Common myeloid progenitor, CD34-positive (primary cell): Measurements from ENCODE around the gene CST3.
A peak's percentile ranks its signal among the peaks of the same experiment; 100 is the strongest.
"Not testable (repeated sequence)": the region's sequence is repeated elsewhere in the genome, so short reads cannot be mapped to it uniquely, and the experiment has no call there.

ENCODE experiments used
- CTCF ChIA-PET: fragments of 350-600 bp; sonication (Branson Sonifier 250); formaldehyde crosslinking; loops from one replicate; lab custom pipeline; 2021; ENCODE audit warnings: antibody characterized with exemption; lab: Charles Lee
- POLR2A ChIA-PET: fragments of 350-600 bp; sonication (Branson Sonifier 250); formaldehyde crosslinking; loops from one replicate; lab custom pipeline; 2021; ENCODE audit warnings: antibody characterized with exemption; lab: Charles Lee
- DNase-seq, 3 donors: peaks; one replicate each; pipeline versions ENCODE4 v3.0.0 to v3.0.0-alpha.2; 2013
- H3K27ac ChIP-seq, 2 experiments: 1 replicate in 1 of 2; 2 replicates in 1 of 2; pipeline ENCODE4 v1.7.0; 2013; ENCODE audit warnings: inconsistent platforms in 2 of 2, low read length in 2 of 2, mild to moderate bottlenecking in 2 of 2, low read depth in 1 of 2, moderate library complexity in 1 of 2; ENCODE audit not compliant: severe bottlenecking in 2 of 2, insufficient read depth in 1 of 2, poor library complexity in 1 of 2
- H3K27me3 ChIP-seq, 5 experiments: replicated peaks in 2 of 5; 1 replicate in 3 of 5; 2 replicates in 2 of 5; pipeline versions ENCODE4 v1.6.1 to v1.7.0; 2013; ENCODE audit warnings: low read length in 4 of 5, mild to moderate bottlenecking in 2 of 5, moderate library complexity in 2 of 5, inconsistent platforms in 1 of 5; ENCODE audit not compliant: insufficient read depth in 5 of 5, control insufficient read depth in 4 of 5
- H3K36me3 ChIP-seq, 4 experiments: 1 replicate in 2 of 4; 2 replicates in 2 of 4; pipeline versions ENCODE4 v1.6.1 to v1.7.0; 2013; ENCODE audit warnings: low read length in 3 of 4, control low read depth in 1 of 4, mild to moderate bottlenecking in 1 of 4; ENCODE audit not compliant: control insufficient read depth in 4 of 4, insufficient read depth in 4 of 4
- H3K4me1 ChIP-seq, 4 experiments: 1 replicate in 3 of 4; 2 replicates in 1 of 4; pipeline versions ENCODE4 v1.6.1 to v1.7.1; 2013; ENCODE audit warnings: low read length in 3 of 4, mild to moderate bottlenecking in 3 of 4, control low read depth in 1 of 4, inconsistent platforms in 1 of 4, moderate library complexity in 1 of 4; ENCODE audit not compliant: control insufficient read depth in 4 of 4, insufficient read depth in 4 of 4; ENCODE audit errors: control extremely low read depth in 1 of 4
- H3K4me3 ChIP-seq, 7 experiments: 1 replicate in 4 of 7; 2 replicates in 3 of 7; pipeline versions ENCODE4 v1.5.1 to v1.7.0; 2013; ENCODE audit warnings: mild to moderate bottlenecking in 7 of 7, low read length in 6 of 7, moderate library complexity in 6 of 7, inconsistent platforms in 2 of 7, low read depth in 2 of 7, control low read depth in 1 of 7; ENCODE audit not compliant: insufficient read depth in 4 of 7, control insufficient read depth in 1 of 7; ENCODE audit errors: extremely low read depth in 1 of 7
- H3K9me3 ChIP-seq, 5 experiments: 1 replicate in 4 of 5; 2 replicates in 1 of 5; pipeline versions ENCODE4 v1.6.1 to v1.7.1; 2013; ENCODE audit warnings: low read length in 4 of 5, mild to moderate bottlenecking in 2 of 5, inconsistent platforms in 1 of 5, low read depth in 1 of 5, moderate library complexity in 1 of 5; ENCODE audit not compliant: control insufficient read depth in 4 of 5, insufficient read depth in 2 of 5; ENCODE audit errors: control extremely low read depth in 1 of 5
- WGBS: methylation state at CpG from one replicate; pipeline ENCODE4 v1.1.5; 2013; ENCODE audit not compliant: insufficient coverage; 5-methylcytosine and 5-hydroxymethylcytosine counted together

Gene CST3

DNA sequence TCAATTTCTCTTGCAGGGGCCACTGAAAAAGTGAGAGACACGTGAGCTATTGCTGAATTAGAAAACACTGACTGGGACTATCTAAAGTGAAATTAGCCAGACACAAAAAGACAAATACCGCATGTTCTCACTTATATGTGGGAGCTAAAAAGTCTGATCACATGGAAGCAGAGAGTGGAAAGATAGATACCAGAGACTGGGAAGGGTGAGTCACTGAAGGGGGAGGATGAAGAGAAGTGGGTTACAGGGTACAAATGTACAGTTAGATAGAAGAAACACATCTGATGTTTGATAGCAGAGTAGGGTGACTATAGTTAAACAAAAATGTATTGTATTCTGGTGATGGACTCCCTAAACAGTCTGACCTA lies 13.4 kb downstream of the CST3 start:
- Histone ChIP-seq H3K36me3 (no peaks in the 10 kb centered on the region), H3K9me3 (no peaks in the 10 kb centered on the region), H3K4me3 (no peak overlapping the region), H3K27me3 (no peaks in the 10 kb centered on the region), H3K27ac (no peak overlapping the region), H3K4me1 (peaks cover 0 to 19% (median 13%) of the 10 kb centered on the region in 4 experiments)
- DNase-seq: no peak
- ChIA-PET POLR2A (no interaction called here), CTCF (no interaction called here)
- 100% methylated on average over 1 of the region's 2 CpGs for WGBS

DNA sequence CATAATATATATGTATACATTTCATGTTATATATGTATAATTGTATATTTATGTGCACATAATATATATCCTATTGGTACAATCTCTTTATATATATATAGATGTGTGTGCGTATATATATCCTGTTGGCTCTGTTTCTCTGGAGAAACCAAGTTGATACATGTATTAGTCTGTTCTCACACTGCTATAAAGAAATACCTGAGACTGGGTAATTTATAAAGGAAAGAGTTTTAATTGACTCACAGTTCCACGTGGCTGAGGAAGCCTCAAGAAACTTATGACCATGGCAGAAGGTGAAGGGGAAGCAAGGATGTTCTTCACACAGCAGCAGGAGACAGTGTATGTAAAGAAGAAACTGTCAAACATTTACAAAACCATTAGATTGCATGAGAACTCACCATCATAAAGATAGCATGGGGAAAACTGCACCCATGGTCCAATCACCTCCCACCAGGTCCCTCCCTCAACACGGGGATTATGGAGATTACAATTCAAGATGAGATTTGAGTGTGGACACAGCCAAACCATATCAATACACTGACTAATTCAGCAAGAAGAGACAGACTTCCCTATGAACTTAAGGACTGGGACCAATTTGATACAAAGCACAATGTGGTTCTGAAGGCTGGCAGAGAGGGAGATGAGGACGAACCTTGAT lies 14.0 kb downstream of the CST3 start:
- Histone ChIP-seq H3K27me3 (no peaks in the 10 kb centered on the region), H3K4me3 (no peak overlapping the region), H3K9me3 (no peaks in the 10 kb centered on the region), H3K4me1 (peaks cover 0 to 14% (median 9%) of the 10 kb centered on the region in 4 experiments), H3K36me3 (no peaks in the 10 kb centered on the region), H3K27ac (no peak overlapping the region)
- WGBS: 100% methylated on average over 1 of the region's 4 CpGs
- DNase-seq: no peak
- ChIA-PET CTCF (no interaction called here), POLR2A (no interaction called here)

DNA sequence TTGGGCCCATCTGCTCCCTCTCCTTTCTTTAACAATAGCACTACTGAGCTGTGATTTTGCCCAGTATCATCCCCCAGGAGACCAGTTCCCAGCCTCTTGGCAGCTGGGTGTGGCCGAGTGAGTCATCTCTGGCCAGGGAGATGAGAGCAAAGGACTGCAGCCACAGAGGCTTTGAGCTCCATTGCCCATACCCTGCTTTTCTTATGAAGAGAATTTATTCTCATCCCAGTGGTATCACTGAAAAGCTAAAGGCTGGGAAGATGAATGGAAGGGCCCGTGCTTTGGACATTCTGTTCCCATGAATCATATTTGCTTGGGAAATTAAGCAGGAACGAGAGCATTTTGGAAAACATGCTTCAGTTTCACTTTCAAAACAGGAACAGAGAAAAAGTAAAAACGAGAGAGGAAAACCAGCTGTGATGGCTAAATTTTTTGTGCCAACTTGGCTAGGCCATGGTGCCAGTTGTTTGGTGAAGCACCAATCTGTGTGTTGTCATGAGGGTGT lies 14.9 kb downstream of the CST3 start:
- Histone ChIP-seq H3K9me3 (no peaks in the 10 kb centered on the region), H3K4me1 (peaks cover 0 to 6% (median 2%) of the 10 kb centered on the region in 4 experiments), H3K27me3 (no peaks in the 10 kb centered on the region), H3K4me3 (peak overlapping the region in 3 of 7 experiments; percentile 24 to 66 (median 40)), H3K36me3 (no peaks in the 10 kb centered on the region), H3K27ac (no peak overlapping the region)
- ChIA-PET CTCF (interaction anchor here (0.5 kb wide), 1 partner anchor 793 kb away, joined by 4 read pairs; no protein-coding TSS in a partner anchor), POLR2A (no interaction called here)
- WGBS: 26% methylated on average over 3 of the region's 4 CpGs
- DNase-seq: peak in 2 of 3 donors; percentile 26 to 40

DNA sequence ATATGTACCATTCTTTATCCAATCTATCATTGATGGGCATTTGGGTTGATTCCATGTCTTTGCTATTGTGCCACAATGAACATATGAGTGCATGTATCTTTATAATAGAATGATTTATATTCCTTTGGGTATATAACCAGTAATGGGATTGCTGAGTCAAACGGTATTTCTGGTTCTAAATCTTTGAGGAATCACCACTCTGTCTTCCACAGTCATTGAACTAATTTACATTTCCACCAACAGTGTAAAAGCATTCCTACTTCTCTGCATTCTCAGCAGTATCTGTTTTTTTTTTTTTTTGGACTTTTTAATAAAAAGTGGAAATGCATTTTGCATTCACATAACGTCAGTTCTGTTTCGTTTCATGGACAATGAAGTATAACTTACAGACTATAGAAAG lies 15.4 kb downstream of the CST3 start:
- H3K4me3 ChIP-seq, H3K36me3 ChIP-seq, POLR2A ChIA-PET, H3K9me3 ChIP-seq, H3K27ac ChIP-seq, DNase-seq, H3K4me1 ChIP-seq, H3K27me3 ChIP-seq, CTCF ChIA-PET: not testable (repeated sequence)
- WGBS: no CpG with 5 or more reads among the region's 3 CpGs

DNA sequence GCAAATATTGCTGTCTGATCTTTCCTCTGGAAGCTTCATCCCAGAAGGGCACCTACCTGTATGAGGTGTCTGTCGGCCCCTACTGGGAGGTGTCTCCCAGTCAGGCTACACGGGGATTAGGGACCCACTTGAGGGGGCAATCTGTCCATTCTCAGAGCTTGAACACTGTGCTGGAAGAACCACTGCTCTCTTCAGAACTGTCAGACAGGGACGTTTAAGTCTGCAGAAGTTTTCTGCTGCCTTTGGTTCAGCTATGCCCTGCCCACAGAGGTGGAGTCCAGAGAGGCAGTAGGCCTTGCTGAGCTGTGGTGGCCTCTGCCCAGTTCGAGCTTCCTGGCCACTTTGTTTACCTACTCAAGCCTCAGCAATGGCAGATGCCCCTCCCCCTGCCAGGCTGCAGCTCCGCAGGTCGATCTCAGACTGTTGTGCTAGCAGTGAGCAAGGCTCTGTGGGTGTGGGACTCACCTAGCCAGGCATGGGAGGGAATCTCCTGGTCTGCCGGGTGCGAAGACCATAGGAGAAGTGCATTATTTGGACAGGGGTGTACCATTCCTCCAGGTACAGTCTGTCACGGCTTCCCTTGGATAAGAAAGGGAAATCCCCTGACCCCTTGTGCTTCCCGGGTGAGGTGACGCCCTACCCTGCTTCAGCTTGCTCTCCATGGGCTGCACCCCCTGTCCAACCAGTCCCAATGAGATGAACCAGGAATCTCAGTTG lies 16.9 kb downstream of the CST3 start:
- H3K36me3 ChIP-seq, H3K9me3 ChIP-seq, POLR2A ChIA-PET, DNase-seq, H3K27ac ChIP-seq, H3K27me3 ChIP-seq, H3K4me1 ChIP-seq, H3K4me3 ChIP-seq: not testable (repeated sequence)
- CTCF ChIA-PET: interaction anchor here (1.3 kb wide), 1 partner anchor 14 kb away, joined by 3 read pairs; no protein-coding TSS in a partner anchor
- WGBS: 94% methylated on average over 11 of the region's 11 CpGs

DNA sequence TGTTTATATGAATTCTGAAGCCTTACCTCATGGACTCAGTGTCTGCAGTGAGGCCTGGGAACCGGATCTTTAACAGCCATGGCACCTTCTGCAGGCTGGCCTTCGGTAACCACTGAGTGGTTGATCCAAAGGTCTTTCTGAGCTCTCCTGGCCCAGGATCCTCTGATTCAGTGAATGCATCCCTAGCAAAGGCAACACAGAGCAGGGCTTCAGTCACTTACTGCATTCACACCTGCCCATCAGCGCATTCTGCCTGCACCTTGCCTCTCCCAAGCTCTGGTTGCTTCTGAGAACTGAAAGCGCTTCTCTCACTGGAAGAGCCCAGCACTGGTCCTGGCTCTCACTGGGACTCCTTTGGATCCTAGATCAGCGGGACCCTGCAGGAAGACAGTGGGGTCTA lies 23.6 kb downstream of the CST3 start:
- DNase-seq: no peak
- CTCF ChIA-PET: no interaction called here
- H3K4me3 ChIP-seq: no peak overlapping the region
- no peaks in the 10 kb centered on the region for H3K27me3 ChIP-seq
- POLR2A ChIA-PET: no interaction called here
- WGBS: 98% methylated on average over 5 of the region's 5 CpGs
- H3K27ac ChIP-seq: no peak overlapping the region
- no peaks in the 10 kb centered on the region for H3K9me3 ChIP-seq
- no peaks in the 10 kb centered on the region for H3K4me1 ChIP-seq
- no peaks in the 10 kb centered on the region for H3K36me3 ChIP-seq

DNA sequence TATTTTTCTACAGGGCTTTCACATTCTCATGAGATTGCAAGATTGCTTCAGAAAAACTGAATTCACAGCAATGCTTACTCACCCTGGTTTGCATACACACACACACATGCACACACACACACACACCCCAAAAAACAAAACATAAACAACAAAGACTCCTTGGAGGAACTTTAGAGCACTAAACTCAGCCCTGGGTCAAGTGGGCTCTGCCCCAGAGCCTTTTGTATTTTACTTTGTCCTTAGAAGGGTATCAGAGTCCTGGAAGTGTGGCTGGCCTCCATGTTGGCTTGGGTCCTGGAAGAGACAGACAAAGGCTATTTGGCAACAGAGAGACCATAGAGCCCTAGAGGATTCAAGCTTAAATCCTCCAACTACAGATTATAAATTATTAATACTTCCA lies 24.1 kb downstream of the CST3 start:
- Histone ChIP-seq H3K36me3 (no peaks in the 10 kb centered on the region), H3K4me3 (no peak overlapping the region), H3K27me3 (no peaks in the 10 kb centered on the region), H3K9me3 (no peaks in the 10 kb centered on the region), H3K4me1 (no peaks in the 10 kb centered on the region), H3K27ac (no peak overlapping the region)
- ChIA-PET CTCF (no interaction called here), POLR2A (no interaction called here)
- no peak for DNase-seq
